GM06990 (cell line): ENCODE measurements around the gene OPRM1.

ENCODE experiments used
- DNase-seq: peaks from one replicate; pipeline ENCODE4 v3.0.0-alpha.2; 2011; ENCODE audit not compliant: insufficient read length; ENCODE audit errors: extremely low read depth
- H3K27me3 ChIP-seq: replicated peaks from 2 replicates; pipeline ENCODE4 v1.6.0; 2011; ENCODE audit warnings: low read length; ENCODE audit not compliant: control insufficient read depth, insufficient read depth
- H3K36me3 ChIP-seq: 2 replicates; pipeline ENCODE4 v1.5.1; 2011; ENCODE audit warnings: low read length; ENCODE audit not compliant: control insufficient read depth, insufficient read depth
- H3K4me3 ChIP-seq: replicated peaks from 2 replicates; pipeline ENCODE4 v1.5.1; 2011; ENCODE audit warnings: low read depth, mild to moderate bottlenecking, control low read depth, low read length
- TF ChIP-seq, protein P1 (sequence below): IDR thresholded peaks from 2 replicates; pipeline ENCODE4 v1.5.1; 2011; ENCODE audit warnings: low read length, control low read depth, mild to moderate bottlenecking, inconsistent platforms; ENCODE audit not compliant: insufficient read depth, poor library complexity, severe bottlenecking

OPRM1 gene

DNA sequence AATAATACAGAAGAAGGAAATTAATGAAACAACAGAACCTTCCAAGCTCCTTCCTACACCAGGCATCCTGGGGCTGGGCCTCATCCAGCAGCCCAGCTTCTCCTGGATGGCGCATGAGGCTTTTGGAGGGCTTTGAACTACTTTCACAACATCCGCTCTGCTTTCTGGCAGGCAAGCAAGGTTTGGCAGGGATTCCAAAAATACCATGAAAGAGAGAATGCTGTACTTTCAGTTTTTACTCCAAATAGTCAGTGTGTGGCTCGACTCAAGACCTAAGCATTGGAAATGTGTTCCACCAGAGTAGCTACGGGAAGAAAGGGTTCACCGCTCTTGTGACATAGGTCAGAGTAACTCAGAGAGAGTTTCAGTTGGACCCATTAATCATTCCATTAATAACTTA is 125.4 kb downstream of the OPRM1 start:
- Histone ChIP-seq H3K4me3 (no peak overlapping the region), H3K36me3 (peaks cover 2% of the 10 kb centered on the region; the same call in 1 of the 2 replicates), H3K27me3 (no peaks in the 10 kb centered on the region)
- TF ChIP-seq, protein P1, sequence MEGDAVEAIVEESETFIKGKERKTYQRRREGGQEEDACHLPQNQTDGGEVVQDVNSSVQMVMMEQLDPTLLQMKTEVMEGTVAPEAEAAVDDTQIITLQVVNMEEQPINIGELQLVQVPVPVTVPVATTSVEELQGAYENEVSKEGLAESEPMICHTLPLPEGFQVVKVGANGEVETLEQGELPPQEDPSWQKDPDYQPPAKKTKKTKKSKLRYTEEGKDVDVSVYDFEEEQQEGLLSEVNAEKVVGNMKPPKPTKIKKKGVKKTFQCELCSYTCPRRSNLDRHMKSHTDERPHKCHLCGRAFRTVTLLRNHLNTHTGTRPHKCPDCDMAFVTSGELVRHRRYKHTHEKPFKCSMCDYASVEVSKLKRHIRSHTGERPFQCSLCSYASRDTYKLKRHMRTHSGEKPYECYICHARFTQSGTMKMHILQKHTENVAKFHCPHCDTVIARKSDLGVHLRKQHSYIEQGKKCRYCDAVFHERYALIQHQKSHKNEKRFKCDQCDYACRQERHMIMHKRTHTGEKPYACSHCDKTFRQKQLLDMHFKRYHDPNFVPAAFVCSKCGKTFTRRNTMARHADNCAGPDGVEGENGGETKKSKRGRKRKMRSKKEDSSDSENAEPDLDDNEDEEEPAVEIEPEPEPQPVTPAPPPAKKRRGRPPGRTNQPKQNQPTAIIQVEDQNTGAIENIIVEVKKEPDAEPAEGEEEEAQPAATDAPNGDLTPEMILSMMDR = no peak
- no peak for DNase-seq

DNA sequence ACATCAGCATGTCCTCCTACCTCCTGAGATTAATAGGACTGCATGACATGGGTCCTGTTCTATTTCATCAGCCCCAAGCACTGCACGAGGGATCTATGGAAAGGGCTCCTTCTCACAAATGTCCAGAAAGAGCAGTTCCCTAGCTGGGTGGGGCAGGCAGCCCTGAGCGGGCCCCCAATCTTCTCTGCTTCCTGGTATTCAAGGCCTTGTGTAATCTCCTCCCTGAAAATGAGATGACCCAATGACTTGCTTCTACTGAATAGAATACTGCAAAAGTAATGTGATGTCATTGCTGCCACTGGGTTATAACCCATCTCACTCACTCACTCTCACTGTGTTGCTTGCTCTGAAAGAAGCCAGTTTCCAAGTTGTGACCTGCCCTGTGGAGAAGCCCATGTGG is 126.4 kb downstream of the OPRM1 start:
- TF ChIP-seq, protein P1 = no peak
- no peak overlapping the region for H3K4me3 ChIP-seq
- DNase-seq = no peak
- peaks cover 2% of the 10 kb centered on the region; the same call in 1 of the 2 replicates for H3K36me3 ChIP-seq
- no peaks in the 10 kb centered on the region for H3K27me3 ChIP-seq

DNA sequence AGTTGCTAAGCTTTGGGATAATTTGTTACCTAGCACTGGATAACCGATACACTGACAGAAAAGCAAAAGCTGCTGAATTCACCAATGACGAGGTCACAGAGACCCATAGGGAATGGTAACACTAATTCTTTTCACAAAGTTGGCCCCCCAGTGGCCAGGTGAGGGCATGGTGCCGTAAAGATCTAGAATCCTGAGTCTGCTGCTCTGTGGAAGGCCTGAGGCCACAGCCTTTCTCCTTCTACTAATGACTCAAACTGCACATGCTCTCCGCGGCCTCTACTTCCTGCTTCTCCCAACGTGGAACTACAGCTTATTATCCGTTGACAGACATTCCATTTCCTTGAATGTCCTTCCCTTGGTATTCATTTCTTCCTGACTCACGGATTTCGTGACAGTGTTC is 127.1 kb downstream of the OPRM1 start:
- no peak overlapping the region for H3K4me3 ChIP-seq
- DNase-seq = no peak
- TF ChIP-seq, protein P1 = no peak
- H3K36me3 ChIP-seq = peaks cover 2% of the 10 kb centered on the region; the same call in 1 of the 2 replicates
- H3K27me3 ChIP-seq = no peaks in the 10 kb centered on the region

DNA sequence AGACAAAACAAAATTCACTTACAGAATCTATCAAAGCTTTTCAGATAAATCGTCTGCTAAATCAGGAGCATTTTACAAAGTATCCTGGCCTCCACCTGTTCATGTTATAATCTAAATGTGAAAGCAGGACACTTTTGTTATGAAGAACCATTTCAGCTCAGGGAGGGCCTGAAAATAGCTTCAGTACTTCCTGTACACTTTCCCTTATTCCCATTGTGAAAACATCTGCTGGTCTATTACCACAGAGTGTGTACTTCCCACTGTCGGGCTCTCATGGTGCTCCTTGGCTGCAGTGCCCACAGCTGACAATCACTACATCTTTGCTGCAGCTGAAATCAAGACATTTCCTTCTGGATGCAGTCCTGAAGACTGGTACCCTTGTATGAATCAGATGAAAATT is 128.1 kb downstream of the OPRM1 start:
- Histone ChIP-seq H3K4me3 (no peak overlapping the region), H3K36me3 (peaks cover 2% of the 10 kb centered on the region; the same call in 1 of the 2 replicates)
- TF ChIP-seq, protein P1 = no peak

DNA sequence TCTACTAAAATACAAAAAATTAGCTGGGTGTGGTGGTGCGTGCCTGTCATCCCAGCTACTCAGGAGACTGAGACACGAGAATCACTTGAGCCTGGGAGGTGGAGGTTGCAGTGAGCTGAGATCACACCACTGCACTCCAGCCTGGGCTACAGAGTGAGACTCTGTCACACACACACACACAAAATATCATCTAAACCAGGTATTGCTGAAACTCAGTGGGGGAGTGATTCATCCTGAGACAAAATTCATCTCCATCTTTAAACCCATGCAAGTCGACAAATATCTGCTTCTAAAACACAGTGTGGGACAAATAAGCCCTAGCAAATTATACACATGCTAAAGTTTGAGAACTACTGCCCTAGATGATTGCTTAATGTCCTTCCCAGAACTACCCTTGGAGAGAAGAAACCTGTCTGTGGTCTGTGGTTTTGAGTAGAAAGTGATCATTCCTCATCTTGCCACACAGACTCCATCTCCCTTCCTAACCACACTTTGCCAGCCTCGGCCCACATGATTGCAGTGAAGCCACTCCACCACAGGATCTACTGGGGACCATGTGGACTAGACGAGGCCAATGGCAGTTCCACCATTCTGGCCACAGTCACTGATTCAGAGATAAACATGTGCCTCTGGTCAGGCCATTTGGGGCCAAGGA is 130.3 kb downstream of the OPRM1 start:
- peaks cover 2% of the 10 kb centered on the region; the same call in 1 of the 2 replicates for H3K36me3 ChIP-seq
- DNase-seq = no peak
- TF ChIP-seq, protein P1 = no peak
- H3K4me3 ChIP-seq = no peak overlapping the region
- no peaks in the 10 kb centered on the region for H3K27me3 ChIP-seq

More for the DNA sequence above, 128.1 kb downstream of the OPRM1 start:
- H3K27me3 ChIP-seq = no peaks in the 10 kb centered on the region
- no peak for DNase-seq
